ENCODE measurements around the gene BPIFA2.

- TF ChIP-seq POLR2A (IDR thresholded peaks at IDR 0.05) (no peak), CTCF (IDR thresholded peaks at IDR 0.05 in 4 of 5, conservative IDR thresholded peaks at IDR 0.05 in 1 of 5) (no peak)
Observed at GRCh38 chr20:33175123-33175522, 7.2 kb downstream of the BPIFA2 start.
